EL (cell line): ENCODE measurements around the gene TET2.

Experiments used
- DNase-seq: peaks from one replicate; pipeline ENCODE4 v3.0.0-alpha.2; 2016

TET2 gene

DNA sequence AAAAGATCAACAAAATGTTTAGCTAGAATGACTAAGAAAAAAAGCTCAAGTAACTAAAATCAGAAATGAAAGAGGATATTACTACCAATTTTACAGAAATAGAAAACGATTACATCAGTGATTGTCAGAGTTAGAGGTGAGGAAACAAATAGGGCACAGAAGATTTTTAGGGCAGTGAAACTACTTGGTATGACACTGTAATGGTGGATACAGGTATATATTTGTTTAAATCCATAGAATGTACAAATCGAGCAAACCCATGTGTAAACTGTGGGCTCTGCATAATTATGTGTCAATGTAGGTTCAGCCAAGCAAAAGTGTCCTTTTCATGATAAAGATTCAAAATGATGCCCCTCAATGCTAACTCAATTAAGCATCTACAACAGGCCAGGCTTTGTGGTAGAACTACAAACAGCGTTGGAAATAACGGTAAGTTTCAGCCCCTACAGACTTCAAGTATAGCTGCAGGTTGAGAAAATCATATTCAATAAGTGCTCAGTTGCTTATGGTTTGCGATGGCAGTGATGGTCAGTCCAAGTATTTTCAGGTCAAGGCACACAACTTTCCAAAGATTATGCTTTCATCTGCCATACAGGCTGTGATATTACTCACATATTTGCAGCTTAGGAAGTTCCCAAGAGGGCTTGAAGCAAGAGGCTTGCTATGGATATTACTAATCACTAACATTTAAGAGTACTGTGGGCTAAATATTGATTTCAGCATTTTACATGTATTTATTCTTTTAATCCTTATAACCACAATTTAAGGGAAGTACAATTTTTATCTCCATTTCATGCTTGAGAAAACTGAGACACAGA lies 158.6 kb downstream of the TET2 start:
- no peak for DNase-seq

DNA sequence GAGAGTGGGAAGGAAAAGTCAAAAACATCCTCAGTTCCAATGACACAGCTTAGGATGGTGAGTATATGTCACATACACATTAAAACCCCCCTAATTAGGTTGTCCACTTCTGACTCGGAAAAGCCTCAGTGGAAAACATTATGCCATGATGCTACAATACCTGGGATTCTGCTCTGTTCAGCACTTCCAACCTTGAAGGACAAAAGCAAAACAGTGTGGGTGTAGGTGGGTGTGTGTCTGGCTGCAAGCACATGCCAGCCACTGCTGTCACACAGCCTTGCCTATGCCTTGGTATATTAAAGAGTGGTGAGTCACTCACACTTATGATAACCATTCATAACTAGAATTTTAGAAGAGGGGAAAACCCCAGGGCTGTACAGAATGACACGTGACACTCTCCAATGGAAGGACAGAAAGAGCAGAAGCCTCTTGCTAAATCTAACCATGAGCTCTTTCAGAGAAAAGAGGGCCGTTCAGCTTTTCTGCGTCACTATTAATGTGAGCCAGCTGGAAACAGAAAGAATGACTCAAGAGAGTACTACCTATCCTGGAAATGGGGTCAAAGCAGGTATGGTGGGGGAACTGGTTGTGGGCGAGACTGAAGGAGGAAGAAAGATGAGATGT lies 159.6 kb downstream of the TET2 start:
- peak; percentile 8 for DNase-seq

DNA sequence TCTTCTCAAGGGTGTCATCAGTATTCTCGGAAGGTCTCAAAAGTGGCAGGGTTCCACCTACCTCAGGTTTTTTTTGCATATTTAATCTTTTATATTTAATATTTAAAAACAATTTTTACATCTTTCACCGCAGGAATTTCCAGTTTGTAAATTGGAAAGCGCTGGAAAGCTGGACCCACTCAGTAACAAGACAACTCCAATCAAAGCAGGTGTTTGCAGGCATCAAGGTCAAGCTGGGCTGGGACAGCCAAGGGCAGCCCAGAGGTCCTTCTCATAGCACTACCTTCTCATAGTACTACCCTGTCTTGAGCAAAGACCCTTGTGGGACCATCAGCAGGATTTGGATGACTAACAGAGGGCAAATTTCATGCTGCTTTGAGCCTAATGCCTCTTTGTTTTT lies 160.1 kb downstream of the TET2 start:
- no peak for DNase-seq

DNA sequence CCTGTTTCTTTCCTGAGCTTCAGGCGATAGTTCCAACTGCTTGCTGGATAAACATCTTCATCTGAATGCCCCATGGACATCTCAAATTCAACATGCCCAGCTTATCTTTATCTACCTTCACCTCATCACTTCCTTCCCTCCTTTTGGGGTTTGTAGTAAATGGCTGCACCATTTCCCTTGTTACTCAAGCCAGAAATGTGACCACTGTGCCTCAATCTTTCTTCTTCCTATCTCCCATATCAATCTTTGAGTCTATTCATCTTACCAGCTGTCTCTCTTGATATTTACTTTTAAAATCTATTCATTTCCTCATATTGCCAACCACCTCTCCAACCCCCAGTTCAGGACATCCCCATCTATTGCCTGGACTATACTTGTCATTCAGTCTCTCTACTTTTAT lies 171.8 kb downstream of the TET2 start:
- no peak for DNase-seq

DNA sequence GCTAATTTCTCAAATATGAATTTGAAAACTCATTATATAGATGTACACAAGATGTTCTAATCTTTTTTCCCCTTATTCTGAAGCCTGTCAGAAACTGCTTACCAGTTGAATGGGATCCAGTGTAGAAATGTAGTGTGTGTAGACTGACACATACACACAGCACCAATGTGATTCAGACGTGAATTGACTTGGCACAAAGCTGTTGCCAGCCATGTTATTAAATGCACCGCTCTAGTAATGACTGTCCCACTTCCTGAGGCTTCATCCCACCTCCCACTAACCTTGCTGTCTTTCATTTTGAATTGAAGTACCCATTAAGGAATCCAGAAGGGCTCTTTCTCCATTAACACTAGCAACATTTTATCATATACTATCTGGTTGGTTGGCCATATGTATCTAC lies 180.5 kb downstream of the TET2 start:
- no peak for DNase-seq

DNA sequence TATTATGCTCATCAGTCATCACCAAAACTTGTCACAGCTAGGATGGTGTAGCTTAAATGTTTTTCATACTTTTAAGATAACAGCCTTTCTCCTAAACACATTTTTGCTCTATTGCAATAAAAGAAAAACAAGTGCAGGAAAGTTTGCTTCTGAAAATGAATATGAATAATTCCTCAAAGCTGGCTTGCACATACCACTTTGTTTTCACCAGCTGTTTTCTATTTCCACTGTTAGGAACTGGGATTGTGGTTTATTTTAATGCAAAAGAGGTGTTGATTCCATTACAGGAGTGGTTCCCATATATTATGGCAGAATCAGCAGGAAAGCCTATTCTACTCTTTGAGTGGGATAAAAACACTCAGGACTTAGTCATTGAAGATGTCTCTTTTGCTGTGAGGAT lies 181.3 kb downstream of the TET2 start:
- no peak for DNase-seq

DNA sequence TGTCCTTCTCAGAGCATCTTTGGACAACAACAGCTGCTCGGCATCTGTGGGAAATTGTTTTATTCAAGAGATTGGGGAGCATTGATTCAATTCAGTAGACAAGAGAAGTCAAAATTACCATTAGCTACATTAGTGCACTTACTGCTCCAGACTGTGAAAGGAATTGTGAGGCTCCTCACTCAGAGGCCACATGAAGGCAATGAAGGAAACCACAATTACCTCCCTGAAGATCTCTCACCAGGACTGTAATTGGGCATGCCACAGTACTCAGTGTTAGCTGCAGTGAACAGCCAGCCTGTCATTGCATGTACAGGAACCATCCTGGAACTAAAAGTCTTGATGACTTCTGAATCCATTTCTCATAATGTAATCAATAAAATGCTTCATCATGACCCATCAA lies 182.4 kb downstream of the TET2 start:
- no peak for DNase-seq
